Posterior vena cava (tissue), 2 donors: ENCODE measurements around the gene GAMT. TPM values are rescaled to one million over a fixed set of nuclear protein-coding genes. Genes with fewer than 3 reads are reported as not detected.
A peak's percentile ranks its signal among the peaks of the same experiment; 100 is the strongest.

Experiments
- DNase-seq: peaks from one replicate; pipeline ENCODE4 v3.0.0-alpha.2; 2020; ENCODE audit warnings: low spot score
- intact Hi-C, 2 donors: fragments of 100-400 bp; cut with DNase I; formaldehyde crosslinking; loops; one replicate each; pipeline versions ENCODE4 v1.14.1 to v1.14.2; 2022 to 2023
- total RNA-seq, 2 donors: library from RNA; stranded (reverse); fragmentation: NEBNext Ultra II Directional; extraction: Animal tissue kit (Norgen Biotek cat#: 25700); gene quantifications; one replicate each; pipeline ENCODE4 v1.2.1, GENCODE V29; 2021
- donor health status: DM: yes; HTN: yes; CAD: no.
- donor health status: DM: yes; HTN: yes; CAD: no.

Gene GAMT
- total RNA-seq, 2 donors from 2014 or later: 8.7 to 12.8 TPM

- no peak for DNase-seq
- intact Hi-C loops: no loop called here
Measured at GRCh38 chr19:1392939-1393530, 8.3 kb downstream of the GAMT start.

GRCh38 chr19:1392407-1392806 is 8.9 kb downstream of the GAMT start:
- no peak for DNase-seq
- intact Hi-C loops: no loop called here

GRCh38 chr19:1390890-1391423 is 10.4 kb downstream of the GAMT start:
- intact Hi-C loops: no loop called here
- no peak for DNase-seq

GRCh38 chr19:1389033-1389940 is 12.1 kb downstream of the GAMT start:
- intact Hi-C loops: loop anchor here in 1 of 2 donors (10.0 kb wide), 1 partner anchor 114 kb away; the partner anchor contains the start of gene FAM174C
- no peak for DNase-seq

GRCh38 chr19:1388637-1389026 is 12.7 kb downstream of the GAMT start:
- DNase-seq: no peak
- intact Hi-C loops: loop anchor here in 1 of 2 donors (10.0 kb wide), 1 partner anchor 114 kb away; the partner anchor contains the start of gene FAM174C

- DNase-seq: no peak
- intact Hi-C loops: loop anchor here in 1 of 2 donors (10.0 kb wide), 1 partner anchor 113 kb away; the partner anchor contains the start of gene FAM174C
Measured at GRCh38 chr19:1387684-1388636, 13.4 kb downstream of the GAMT start.

GRCh38 chr19:1386945-1387683 is 14.2 kb downstream of the GAMT start:
- intact Hi-C loops: loop anchor here in 1 of 2 donors (10.0 kb wide), 1 partner anchor 112 kb away; the partner anchor contains the start of gene FAM174C
- no peak for DNase-seq

- intact Hi-C loops: loop anchor here in 1 of 2 donors (10.0 kb wide), 1 partner anchor 111 kb away; the partner anchor contains the start of gene FAM174C
Measured at GRCh38 chr19:1385816-1386215, 15.5 kb downstream of the GAMT start.

GRCh38 chr19:1384478-1385110 is 16.7 kb downstream of the GAMT start:
- intact Hi-C loops: loop anchor here in 1 of 2 donors (10.0 kb wide), 1 partner anchor 110 kb away; the partner anchor contains the start of gene FAM174C

More at GRCh38 chr19:1385816-1386215, 15.5 kb downstream of the GAMT start:
- DNase-seq: no peak

GRCh38 chr19:1384085-1384462 is 17.3 kb downstream of the GAMT start:
- intact Hi-C loops: loop anchor here in 1 of 2 donors (10.0 kb wide), 1 partner anchor 109 kb away; the partner anchor contains the start of gene FAM174C
- no peak for DNase-seq

More at GRCh38 chr19:1384478-1385110, 16.7 kb downstream of the GAMT start:
- DNase-seq: no peak

GRCh38 chr19:1383312-1384084 is 17.8 kb downstream of the GAMT start, which contains the start of gene NDUFS7:
Gene NDUFS7 (plus strand): TSS chr19:1383907. CDS start chr19:1383927, 20 bp downstream.
- intact Hi-C loops: loop anchor here in 1 of 2 donors (10.0 kb wide), 1 partner anchor 109 kb away; the partner anchor contains the start of gene FAM174C
- DNase-seq: peak; percentile 96

- DNase-seq: no peak
- intact Hi-C loops: loop anchor here in 1 of 2 donors (10.0 kb wide), 1 partner anchor 108 kb away; the partner anchor contains the start of gene FAM174C
Measured at GRCh38 chr19:1383017-1383311, 18.4 kb downstream of the GAMT start.

GRCh38 chr19:1382250-1382649 is 19.1 kb downstream of the GAMT start:
- intact Hi-C loops: loop anchor here in 1 of 2 donors (10.0 kb wide), 1 partner anchor 107 kb away; the partner anchor contains the start of gene FAM174C
- DNase-seq: no peak

GRCh38 chr19:1379961-1380489 is 21.3 kb downstream of the GAMT start:
- no peak for DNase-seq
- intact Hi-C loops: loop anchor here in 1 of 2 donors (10.0 kb wide), 1 partner anchor 105 kb away; the partner anchor contains the start of gene FAM174C

- intact Hi-C loops: no loop called here
- DNase-seq: no peak
Measured at GRCh38 chr19:1379126-1379905, 22.0 kb downstream of the GAMT start.
